ENCODE measurements around the gene TEX44.
A peak's percentile ranks its signal among the peaks of the same experiment; 100 is the strongest.
"Not testable (repeated sequence)": the region's sequence is repeated elsewhere in the genome, so short reads cannot be mapped to it uniquely, and the experiment has no call there.

TEX44 gene

GRCh38 chr2:231571661-231572191, 20.9 kb upstream of the TEX44 start:
- DNase-seq (ENCODE audit: low spot score) = no peak
- in situ Hi-C loops (cut with MboI; ENCODE audit: low pct_unique_long_range_greater_than_20kb, low sequenced_read_pairs, unreplicated experiment) = no loop called here
- TF ChIP-seq CTCF (IDR thresholded peaks at IDR 0.05; ENCODE audit: extremely low read depth, insufficient read depth, missing control alignments) = no peak

GRCh38 chr2:231573096-231573495, 19.6 kb upstream of the TEX44 start:
- TF ChIP-seq CTCF (IDR thresholded peaks at IDR 0.05; ENCODE audit: extremely low read depth, insufficient read depth, missing control alignments) = no peak
- in situ Hi-C loops (cut with MboI; ENCODE audit: low pct_unique_long_range_greater_than_20kb, low sequenced_read_pairs, unreplicated experiment) = no loop called here
- no peak for DNase-seq (ENCODE audit: low spot score)

- in situ Hi-C loops (cut with MboI; ENCODE audit: low pct_unique_long_range_greater_than_20kb, low sequenced_read_pairs, unreplicated experiment) = no loop called here
- DNase-seq (ENCODE audit: low spot score) = no peak
Measured at GRCh38 chr2:231573698-231574421, 18.8 kb upstream of the TEX44 start.

GRCh38 chr2:231575612-231576256, 16.9 kb upstream of the TEX44 start:
- DNase-seq (ENCODE audit: low spot score) = no peak
- TF ChIP-seq CTCF (IDR thresholded peaks at IDR 0.05; ENCODE audit: extremely low read depth, insufficient read depth, missing control alignments) = no peak
- in situ Hi-C loops (cut with MboI; ENCODE audit: low pct_unique_long_range_greater_than_20kb, low sequenced_read_pairs, unreplicated experiment) = no loop called here

More at GRCh38 chr2:231573698-231574421, 18.8 kb upstream of the TEX44 start:
- TF ChIP-seq CTCF (IDR thresholded peaks at IDR 0.05; ENCODE audit: extremely low read depth, insufficient read depth, missing control alignments) = no peak

- TF ChIP-seq CTCF (IDR thresholded peaks at IDR 0.05; ENCODE audit: extremely low read depth, insufficient read depth, missing control alignments) = no peak
- peak; percentile 1 for DNase-seq (ENCODE audit: low spot score)
- in situ Hi-C loops (cut with MboI; ENCODE audit: low pct_unique_long_range_greater_than_20kb, low sequenced_read_pairs, unreplicated experiment) = no loop called here
Measured at GRCh38 chr2:231576465-231576864, 16.2 kb upstream of the TEX44 start.

- in situ Hi-C loops (cut with MboI; ENCODE audit: low pct_unique_long_range_greater_than_20kb, low sequenced_read_pairs, unreplicated experiment); DNase-seq (ENCODE audit: low spot score): not testable (repeated sequence)
Measured at GRCh38 chr2:231578655-231579054, 14.0 kb upstream of the TEX44 start.

- no peak for TF ChIP-seq CTCF (IDR thresholded peaks at IDR 0.05; ENCODE audit: extremely low read depth, insufficient read depth, missing control alignments)
- in situ Hi-C loops (cut with MboI; ENCODE audit: low pct_unique_long_range_greater_than_20kb, low sequenced_read_pairs, unreplicated experiment) = no loop called here
- DNase-seq (ENCODE audit: low spot score) = no peak
Measured at GRCh38 chr2:231579560-231579959, 13.1 kb upstream of the TEX44 start.
